IMR-90 (cell line): Measurements from ENCODE around the gene NR2C2. TPM values are rescaled to one million over a fixed set of nuclear protein-coding genes. Genes with fewer than 3 reads are reported as not detected.

Experiments used
- ATAC-seq: fragments of 200-7000 bp; cut with Tn5 transposase; 2 replicates; pipeline ENCODE4 v1.9.1; 2020; ENCODE audit warnings: low read depth, mild to moderate bottlenecking, moderate library complexity
- BruUV-seq: library from RNA; stranded (reverse); fragments of 400-500 nt; replicated peaks from 2 replicates; lab custom pipeline; 2021; lab: Mats Ljungman, UMichigan
- CTCF ChIA-PET: fragments of 300-600 bp; formaldehyde crosslinking; extraction: SDS; loops from one replicate; lab custom pipeline; 2021; ENCODE audit warnings: antibody characterized with exemption; lab: Yijun Ruan, JAX
- POLR2A ChIA-PET: fragments of 300-600 bp; sonication (Branson Sonifier 250); formaldehyde crosslinking; loops from one replicate; lab custom pipeline; 2022; ENCODE audit warnings: antibody characterized with exemption; ENCODE audit not compliant: unreplicated experiment; lab: Charles Lee
- DNase-seq: peaks from one replicate; pipeline ENCODE4 v3.0.0; 2013
- H2AFZ ChIP-seq: replicated peaks from 2 replicates; pipeline ENCODE3; 2013; ENCODE audit warnings: low read length, mild to moderate bottlenecking; ENCODE audit not compliant: poor library complexity
- H2AK5ac ChIP-seq: 2 replicates; pipeline ENCODE4 v1.6.1; 2013; ENCODE audit warnings: low read depth, low read length, inconsistent platforms
- H2AK9ac ChIP-seq: replicated peaks from 2 replicates; pipeline ENCODE3; 2013; ENCODE audit warnings: mild to moderate bottlenecking, low read depth, low read length, moderate library complexity; ENCODE audit not compliant: poor library complexity
- H2BK120ac ChIP-seq: 2 replicates; pipeline ENCODE4 v1.6.1; 2013; ENCODE audit warnings: low read depth, low read length, inconsistent platforms
- H2BK15ac ChIP-seq: 3 replicates; pipeline ENCODE4 v1.6.1; 2013; ENCODE audit warnings: low read depth, low read length, inconsistent platforms
- H2BK20ac ChIP-seq: 2 replicates; pipeline ENCODE4 v1.6.1; 2013; ENCODE audit warnings: low read depth, mild to moderate bottlenecking, inconsistent platforms, low read length, moderate library complexity
- H2BK5ac ChIP-seq: 2 replicates; pipeline ENCODE4 v1.6.1; 2013; ENCODE audit warnings: mild to moderate bottlenecking, low read depth, low read length, inconsistent platforms; ENCODE audit not compliant: poor library complexity, severe bottlenecking
- H3K14ac ChIP-seq: replicated peaks from 2 replicates; pipeline ENCODE4 v1.6.1; 2013; ENCODE audit warnings: low read depth, low read length, inconsistent platforms
- H3K18ac ChIP-seq: 2 replicates; pipeline ENCODE4 v1.6.1; 2013; ENCODE audit warnings: low read depth, low read length, control low read depth
- H3K23ac ChIP-seq: 2 replicates; pipeline ENCODE4 v1.6.1; 2013; ENCODE audit warnings: low read depth, low read length, inconsistent platforms
- H3K27ac ChIP-seq: 2 replicates; pipeline ENCODE4 v1.5.1; 2013; ENCODE audit warnings: mild to moderate bottlenecking, control low read depth, low read length; ENCODE audit not compliant: insufficient read depth
- H3K27me3 ChIP-seq: 2 replicates; pipeline ENCODE4 v1.6.1; 2013; ENCODE audit warnings: low read length; ENCODE audit not compliant: control insufficient read depth, insufficient read depth
- H3K36me3 ChIP-seq: 2 replicates; pipeline ENCODE4 v1.6.1; 2013; ENCODE audit warnings: low read length, mixed read lengths; ENCODE audit not compliant: control insufficient read depth, insufficient read depth
- H3K4ac ChIP-seq: 2 replicates; pipeline ENCODE4 v1.6.1; 2013; ENCODE audit warnings: low read depth, low read length, inconsistent platforms
- H3K4me1 ChIP-seq: 2 replicates; pipeline ENCODE4 v1.6.1; 2013; ENCODE audit warnings: low read length, mixed read lengths; ENCODE audit not compliant: control insufficient read depth, insufficient read depth
- H3K4me2 ChIP-seq: 2 replicates; pipeline ENCODE4 v1.6.1; 2013; ENCODE audit warnings: low read depth, mild to moderate bottlenecking, control low read depth, low read length, moderate library complexity
- H3K4me3 ChIP-seq: 2 replicates; pipeline ENCODE4 v1.5.1; 2013; ENCODE audit warnings: low read depth, mild to moderate bottlenecking, control low read depth, low read length, moderate library complexity; ENCODE audit not compliant: insufficient read depth
- H3K56ac ChIP-seq: 2 replicates; pipeline ENCODE4 v1.6.1; 2013; ENCODE audit warnings: low read length, inconsistent platforms; ENCODE audit not compliant: insufficient read depth; ENCODE audit errors: extremely low read depth
- H3K79me1 ChIP-seq, 2 experiments: 2 replicates each; pipeline ENCODE4 v1.6.1; 2013; ENCODE audit warnings: low read length in 2 of 2, inconsistent platforms in 1 of 2, low read depth in 1 of 2
- H3K9ac ChIP-seq: 2 replicates; pipeline ENCODE4 v1.6.1; 2013; ENCODE audit warnings: low read depth, low read length, control low read depth
- H3K9me1 ChIP-seq: 2 replicates; pipeline ENCODE4 v1.6.1; 2013; ENCODE audit warnings: low read length, inconsistent platforms; ENCODE audit not compliant: insufficient read depth
- H3K9me3 ChIP-seq: 2 replicates; pipeline ENCODE4 v1.6.1; 2013; ENCODE audit warnings: low read length; ENCODE audit not compliant: control insufficient read depth, insufficient read depth
- H4K20me1 ChIP-seq: 2 replicates; pipeline ENCODE4 v1.6.1; 2013; ENCODE audit warnings: low read length, inconsistent platforms; ENCODE audit not compliant: insufficient read depth
- H4K5ac ChIP-seq: 2 replicates; pipeline ENCODE4 v1.6.1; 2013; ENCODE audit warnings: mild to moderate bottlenecking, low read depth, low read length, control low read depth
- H4K8ac ChIP-seq, 2 experiments: 2 replicates each; pipeline ENCODE4 v1.6.1; 2013; ENCODE audit warnings: low read depth in 2 of 2, low read length in 2 of 2, control low read depth in 1 of 2, inconsistent platforms in 1 of 2
- H4K91ac ChIP-seq: 2 replicates; pipeline ENCODE4 v1.6.1; 2013; ENCODE audit warnings: low read depth, low read length, inconsistent platforms; ENCODE audit not compliant: insufficient read depth
- BHLHE40 ChIP-seq: fragments of 150-350 bp; IDR thresholded peaks from 2 replicates; pipeline ENCODE4 v1.6.1; 2016; ENCODE audit warnings: mild to moderate bottlenecking, low read depth, low read length
- CEBPB ChIP-seq: IDR thresholded peaks from 2 replicates; pipeline ENCODE4 v1.6.1; 2012; ENCODE audit warnings: low read depth, low read length, improper control_type of control experiment
- CHD1 ChIP-seq: IDR thresholded peaks from 2 replicates; pipeline ENCODE4 v1.6.1; 2012; ENCODE audit warnings: low read depth, low read length, improper control_type of control experiment
- POLR2A ChIP-seq: IDR thresholded peaks from 2 replicates; pipeline ENCODE4 v1.6.1; 2012; ENCODE audit warnings: mild to moderate bottlenecking, low read depth, low read length
- RCOR1 ChIP-seq: IDR thresholded peaks from 2 replicates; pipeline ENCODE4 v1.6.1; 2012; ENCODE audit warnings: mild to moderate bottlenecking, low read length, improper control_type of control experiment; ENCODE audit not compliant: insufficient replicate concordance
- RFX5 ChIP-seq: IDR thresholded peaks from 2 replicates; pipeline ENCODE4 v1.8.0; 2012; ENCODE audit warnings: low read depth, mild to moderate bottlenecking, low read length, moderate library complexity
- WGBS, 2 experiments: methylation state at CpG; one replicate each; pipeline versions ENCODE4 v1.1.5 to v1.1.7; 2013; ENCODE audit warnings: missing lambda C conversion rate in 2 of 2; ENCODE audit not compliant: insufficient read length in 1 of 2; ENCODE audit errors: extremely low coverage in 2 of 2; 5-methylcytosine and 5-hydroxymethylcytosine counted together
- dilution Hi-C: fragments of 300-500 bp; cut with HindIII; formaldehyde crosslinking; loops from one replicate; pipeline ENCODE4 v1.14.3; 2018; ENCODE audit warnings: low sequenced_read_pairs; ENCODE audit not compliant: unreplicated experiment
- in situ Hi-C: fragments of 300-500 bp; cut with MboI; formaldehyde crosslinking; loops from 3 replicates; pipeline ENCODE4 v1.14.3; 2019; ENCODE audit warnings: low sequenced_read_pairs, inconsistent platforms, mixed read lengths
- intact Hi-C: fragments of 100-400 bp; cut with micrococcal nuclease; formaldehyde crosslinking; loops from 2 replicates; pipeline ENCODE4 v1.10.0; 2022
- polyA plus RNA-seq, 3 experiments: library from polyadenylated mRNA; depleted of rRNA; stranded (reverse); fragments of >200 nt; gene quantifications; 2 replicates each; pipeline ENCODE4 v1.2.3, GENCODE V29; 2012; ENCODE audit warnings: low replicate concordance in 1 of 3
- total RNA-seq: library from RNA; depleted of rRNA; stranded (reverse); fragments of >200 nt; gene quantifications from 2 replicates; pipeline ENCODE4 v1.2.3, GENCODE V29; 2012
- TF ChIP-seq, protein P1 (sequence below): fragments of 150-350 bp; IDR thresholded peaks from 2 replicates; pipeline ENCODE4 v1.6.1; 2017; ENCODE audit warnings: mild to moderate bottlenecking, antibody characterized with exemption, low read length, low read depth

NR2C2 gene
- total and polyA plus RNA-seq, 2 of the 4 experiments (the other 2 are of a cell fraction), result 10.4 to 13.8 TPM

GRCh38 chr3:15014606-15015328 is 67.4 kb downstream of the NR2C2 start:
- no peak overlapping the region for H2BK120ac ChIP-seq
- H3K79me1 ChIP-seq, result peaks cover 5 to 31% of the 10 kb centered on the region in 2 experiments; a peak in 3 of 4 replicates
- no peak overlapping the region for H2AK5ac ChIP-seq
- H3K27me3 ChIP-seq, result no peaks in the 10 kb centered on the region
- no peak overlapping the region for H3K23ac ChIP-seq
- H4K91ac ChIP-seq, result no peak overlapping the region
- TF ChIP-seq, protein P1, sequence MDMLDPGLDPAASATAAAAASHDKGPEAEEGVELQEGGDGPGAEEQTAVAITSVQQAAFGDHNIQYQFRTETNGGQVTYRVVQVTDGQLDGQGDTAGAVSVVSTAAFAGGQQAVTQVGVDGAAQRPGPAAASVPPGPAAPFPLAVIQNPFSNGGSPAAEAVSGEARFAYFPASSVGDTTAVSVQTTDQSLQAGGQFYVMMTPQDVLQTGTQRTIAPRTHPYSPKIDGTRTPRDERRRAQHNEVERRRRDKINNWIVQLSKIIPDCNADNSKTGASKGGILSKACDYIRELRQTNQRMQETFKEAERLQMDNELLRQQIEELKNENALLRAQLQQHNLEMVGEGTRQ, result no peak
- TF ChIP-seq BHLHE40, result no peak
- TF ChIP-seq RCOR1, result no peak
- TF ChIP-seq CEBPB, result no peak
- no peak for TF ChIP-seq POLR2A
- TF ChIP-seq RFX5, result no peak
- no peak for TF ChIP-seq CHD1
- peaks cover 32% of the 10 kb centered on the region for H3K36me3 ChIP-seq
- no peak overlapping the region for H2AFZ ChIP-seq
- in situ Hi-C loops, result no loop called here
- H3K4me2 ChIP-seq, result no peak overlapping the region
- no peak overlapping the region for H3K18ac ChIP-seq
- DNase-seq (no peak), ATAC-seq (no peak)
- 0 out of 2 replicates have a peak, but pooled peaks cover 3% of the 10 kb centered on the region for H4K20me1 ChIP-seq
- H3K4me1 ChIP-seq, result no peaks in the 10 kb centered on the region
- no peak overlapping the region for H3K56ac ChIP-seq
- H3K27ac ChIP-seq, result no peak overlapping the region
- H2AK9ac ChIP-seq, result no peak overlapping the region
- BruUV-seq, result no TSS peak
- H3K14ac ChIP-seq, result no peak overlapping the region
- H2BK20ac ChIP-seq, result no peak overlapping the region
- H2BK5ac ChIP-seq, result no peak overlapping the region
- intact Hi-C loops, result no loop called here
- ChIA-PET POLR2A (no interaction called here), CTCF (interaction anchor here (1.0 kb wide), 1 partner anchor 89 kb away, joined by 3 read pairs; no protein-coding TSS in a partner anchor)
- peaks cover 3% of the 10 kb centered on the region; the same call in 1 of the 2 replicates for H3K9me1 ChIP-seq
- no peak overlapping the region for H3K4ac ChIP-seq
- H3K9me3 ChIP-seq, result no peaks in the 10 kb centered on the region
- no peak overlapping the region for H4K8ac ChIP-seq
- H3K9ac ChIP-seq, result no peak overlapping the region
- WGBS, 2 experiments, result no CpG with 5 or more reads among the region's 3 CpGs
- no peak overlapping the region for H4K5ac ChIP-seq
- dilution Hi-C loops, result no loop called here
- no peak overlapping the region for H2BK15ac ChIP-seq
- no peak overlapping the region for H3K4me3 ChIP-seq
